Measurements from ENCODE around the gene FBXL3. TPM values are rescaled to one million over a fixed set of nuclear protein-coding genes. Genes with fewer than 3 reads are reported as not detected.

FBXL3 gene
- total and polyA plus RNA-seq, 2 of the 13 experiments (the other 11 are each of a cell fraction or from before 2014, with no cell fraction given) = 11.5 to 18.5 TPM

GRCh38 chr13:76991796-76992547 lies 35.0 kb downstream of the FBXL3 start, which contains the start of gene CLN5 (continued):
- TF ChIP-seq TIGD3 (CRISPR knock-in tag; IDR thresholded peaks at IDR 0.05; ENCODE audit: borderline replicate concordance) (peak; percentile 48; the same call in 1 of the 2 replicates), ZNF616 (CRISPR knock-in tag; IDR thresholded peaks at IDR 0.05; ENCODE audit: low read depth) (no peak), ZNF251 (CRISPR knock-in tag; IDR thresholded peaks at IDR 0.05) (0 out of 2 replicates have a peak, but pooled peaks have one; percentile 63), SRSF9 (IDR thresholded peaks at IDR 0.05; ENCODE audit: borderline replicate concordance, insufficient read depth, low read depth, low read length, poor library complexity, severe bottlenecking) (no peak), GABPB1 (CRISPR knock-in tag; IDR thresholded peaks at IDR 0.05) (peak; percentile 97), ZNF546 (CRISPR knock-in tag; conservative IDR thresholded peaks at IDR 0.05) (peak; percentile 84), REL (CRISPR knock-in tag; conservative IDR thresholded peaks at IDR 0.05) (0 out of 2 replicates have a peak, but pooled peaks have one; percentile 35), ESRRA (CRISPR knock-in tag; IDR thresholded peaks at IDR 0.05; ENCODE audit: low read depth) (peak; percentile 72; the same call in 1 of the 2 replicates), HNRNPUL1 (IDR thresholded peaks at IDR 0.05; ENCODE audit: low read depth, low read length) (no peak), ELF3 (CRISPR knock-in tag; IDR thresholded peaks at IDR 0.05) (peak; percentile 94), ZNF451 (CRISPR knock-in tag; IDR thresholded peaks at IDR 0.05) (peak; percentile 82; the same call in 1 of the 2 replicates), ZSCAN22 (CRISPR knock-in tag; IDR thresholded peaks at IDR 0.05) (peak; percentile 68; the same call in 1 of the 2 replicates), AFF4 (CRISPR knock-in tag; IDR thresholded peaks at IDR 0.05) (no peak), MAX (IDR thresholded peaks at IDR 0.05) (peak; percentile 95), ATF7-NPFF (CRISPR knock-in tag; IDR thresholded peaks at IDR 0.05; ENCODE audit: low read depth) (peak; percentile 92), ZNF510 (CRISPR knock-in tag; IDR thresholded peaks at IDR 0.05; ENCODE audit: low read depth) (no peak), ZNF782 (CRISPR knock-in tag; IDR thresholded peaks at IDR 0.05; ENCODE audit: borderline replicate concordance) (no peak), MATR3 (CRISPR knock-in tag; IDR thresholded peaks at IDR 0.05) (no peak), POLR2AphosphoS2 (IDR thresholded peaks at IDR 0.05; ENCODE audit: low read depth, low read length) (peak; percentile 56; the same call in 1 of the 2 replicates), ZSCAN25 (CRISPR knock-in tag; IDR thresholded peaks at IDR 0.05) (0 out of 2 replicates have a peak, but pooled peaks have one; percentile 33), DBP (CRISPR knock-in tag; IDR thresholded peaks at IDR 0.05; ENCODE audit: not compliant biosample characterization) (peak; percentile 90)
- TF ChIP-seq, protein P1, sequence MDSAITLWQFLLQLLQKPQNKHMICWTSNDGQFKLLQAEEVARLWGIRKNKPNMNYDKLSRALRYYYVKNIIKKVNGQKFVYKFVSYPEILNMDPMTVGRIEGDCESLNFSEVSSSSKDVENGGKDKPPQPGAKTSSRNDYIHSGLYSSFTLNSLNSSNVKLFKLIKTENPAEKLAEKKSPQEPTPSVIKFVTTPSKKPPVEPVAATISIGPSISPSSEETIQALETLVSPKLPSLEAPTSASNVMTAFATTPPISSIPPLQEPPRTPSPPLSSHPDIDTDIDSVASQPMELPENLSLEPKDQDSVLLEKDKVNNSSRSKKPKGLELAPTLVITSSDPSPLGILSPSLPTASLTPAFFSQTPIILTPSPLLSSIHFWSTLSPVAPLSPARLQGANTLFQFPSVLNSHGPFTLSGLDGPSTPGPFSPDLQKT (CRISPR knock-in tag; IDR thresholded peaks at IDR 0.05; ENCODE audit: borderline replicate concordance) = peak; percentile 95; the same call in 1 of the 2 replicates

Data from HepG2 (cell line).